22Rv1 (cell line): Measurements from ENCODE around the gene RPL28.
"Not testable (repeated sequence)": the region's sequence is repeated elsewhere in the genome, so short reads cannot be mapped to it uniquely, and the experiment has no call there.

Experiments
- H3K27ac ChIP-seq: fragments of 450-650 bp; 2 replicates; pipeline ENCODE4 v1.5.1; 2017
- ZFX ChIP-seq: fragments of 450-650 bp; IDR thresholded peaks from 2 replicates; pipeline ENCODE4 v1.6.1; 2017; ENCODE audit warnings: antibody characterized with exemption, borderline replicate concordance
- TF ChIP-seq, protein P1 (sequence below): fragments of 450-650 bp; IDR thresholded peaks from 2 replicates; pipeline ENCODE4 v1.5.1; 2017; ENCODE audit warnings: mild to moderate bottlenecking

RPL28 gene

DNA sequence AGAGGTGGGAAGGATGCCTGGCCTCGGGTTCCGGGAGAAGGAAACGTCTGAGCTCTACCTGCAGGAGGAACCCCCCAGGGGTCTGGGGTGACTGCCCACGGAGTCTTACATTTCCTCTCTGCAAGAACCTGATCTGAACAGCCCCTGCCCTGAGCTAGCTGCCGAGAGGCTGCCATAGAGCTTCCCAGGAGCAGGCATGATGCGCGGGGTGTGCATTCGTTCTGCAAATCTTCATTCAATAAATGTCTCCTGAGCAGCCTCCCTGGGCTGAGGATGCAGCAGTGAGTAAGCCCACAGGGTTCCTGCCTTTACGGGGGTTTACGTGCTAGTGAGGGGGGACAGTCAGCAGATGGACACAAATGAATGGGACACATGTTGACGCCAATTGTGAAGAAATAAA lies 58.9 kb downstream of the RPL28 start:
- TF ChIP-seq, protein P1, sequence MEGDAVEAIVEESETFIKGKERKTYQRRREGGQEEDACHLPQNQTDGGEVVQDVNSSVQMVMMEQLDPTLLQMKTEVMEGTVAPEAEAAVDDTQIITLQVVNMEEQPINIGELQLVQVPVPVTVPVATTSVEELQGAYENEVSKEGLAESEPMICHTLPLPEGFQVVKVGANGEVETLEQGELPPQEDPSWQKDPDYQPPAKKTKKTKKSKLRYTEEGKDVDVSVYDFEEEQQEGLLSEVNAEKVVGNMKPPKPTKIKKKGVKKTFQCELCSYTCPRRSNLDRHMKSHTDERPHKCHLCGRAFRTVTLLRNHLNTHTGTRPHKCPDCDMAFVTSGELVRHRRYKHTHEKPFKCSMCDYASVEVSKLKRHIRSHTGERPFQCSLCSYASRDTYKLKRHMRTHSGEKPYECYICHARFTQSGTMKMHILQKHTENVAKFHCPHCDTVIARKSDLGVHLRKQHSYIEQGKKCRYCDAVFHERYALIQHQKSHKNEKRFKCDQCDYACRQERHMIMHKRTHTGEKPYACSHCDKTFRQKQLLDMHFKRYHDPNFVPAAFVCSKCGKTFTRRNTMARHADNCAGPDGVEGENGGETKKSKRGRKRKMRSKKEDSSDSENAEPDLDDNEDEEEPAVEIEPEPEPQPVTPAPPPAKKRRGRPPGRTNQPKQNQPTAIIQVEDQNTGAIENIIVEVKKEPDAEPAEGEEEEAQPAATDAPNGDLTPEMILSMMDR, result no peak
- no peak for TF ChIP-seq ZFX
- no peak overlapping the region for H3K27ac ChIP-seq

DNA sequence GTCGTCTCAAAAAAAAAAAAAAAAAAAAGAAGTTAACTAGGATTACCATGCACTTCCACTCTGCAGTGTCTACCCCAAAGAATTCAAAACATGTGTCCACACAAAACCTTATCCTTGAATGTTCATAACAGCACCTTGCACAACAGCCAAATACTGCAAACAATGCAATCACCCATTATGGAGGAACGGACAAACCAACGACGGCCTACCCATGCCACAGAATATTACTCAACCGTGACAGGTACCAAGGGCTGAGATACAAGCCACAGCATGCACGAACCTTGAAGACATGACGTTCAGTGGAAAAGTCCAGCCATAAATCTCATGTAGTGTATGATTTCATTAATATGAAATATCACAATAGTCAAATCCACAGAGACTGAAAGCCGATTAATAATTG lies 60.3 kb downstream of the RPL28 start:
- no peak for TF ChIP-seq ZFX
- TF ChIP-seq, protein P1, result no peak
- no peak overlapping the region for H3K27ac ChIP-seq

DNA sequence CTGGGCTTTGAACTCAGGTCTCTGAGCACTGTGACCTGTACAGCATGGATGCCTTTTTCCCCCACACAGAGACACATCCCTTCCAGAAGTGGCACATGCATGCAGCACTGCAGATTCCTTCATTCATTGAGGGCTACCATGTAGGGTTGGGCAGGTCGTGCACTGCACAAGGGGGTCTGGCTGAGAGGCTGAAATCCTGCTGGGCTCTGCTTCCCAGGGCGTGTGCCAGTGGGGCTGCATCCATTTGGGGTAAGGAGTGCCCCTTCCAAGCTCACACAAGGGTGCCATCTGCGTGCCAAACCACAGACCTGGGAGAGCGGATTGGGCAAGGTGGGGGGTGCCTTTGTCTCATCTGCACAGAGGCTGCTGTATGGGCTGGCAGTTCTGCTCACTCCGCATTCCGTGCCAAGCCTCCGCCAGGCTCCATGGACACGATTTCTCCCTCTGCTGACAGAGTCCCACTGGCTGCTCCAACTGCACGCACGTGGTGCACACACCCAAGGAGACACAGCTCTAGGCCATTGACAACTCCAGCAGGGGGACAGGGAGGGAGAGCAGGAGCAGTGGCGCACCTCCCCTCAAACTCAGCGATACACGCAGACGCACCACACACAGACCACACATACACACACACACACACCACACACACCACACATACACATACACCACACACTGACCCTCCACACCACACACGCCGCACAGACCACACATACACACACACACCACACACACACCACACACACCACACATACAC lies 61.9 kb downstream of the RPL28 start:
- peak overlapping the region; percentile 17; the same call in 1 of the 2 replicates for H3K27ac ChIP-seq
- no peak for TF ChIP-seq ZFX
- TF ChIP-seq, protein P1, result no peak

DNA sequence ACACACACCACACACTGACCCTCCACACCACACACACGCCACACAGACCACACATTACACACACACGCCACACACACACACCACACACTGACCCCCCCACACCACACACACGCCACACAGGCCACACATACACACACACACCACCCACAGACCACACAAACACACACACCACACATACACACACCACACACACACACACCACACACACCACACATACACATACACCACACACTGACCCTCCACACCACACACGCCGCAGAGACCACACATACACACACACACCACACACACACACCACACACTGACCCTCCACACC lies 62.4 kb downstream of the RPL28 start:
- H3K27ac ChIP-seq, result not testable (repeated sequence)

DNA sequence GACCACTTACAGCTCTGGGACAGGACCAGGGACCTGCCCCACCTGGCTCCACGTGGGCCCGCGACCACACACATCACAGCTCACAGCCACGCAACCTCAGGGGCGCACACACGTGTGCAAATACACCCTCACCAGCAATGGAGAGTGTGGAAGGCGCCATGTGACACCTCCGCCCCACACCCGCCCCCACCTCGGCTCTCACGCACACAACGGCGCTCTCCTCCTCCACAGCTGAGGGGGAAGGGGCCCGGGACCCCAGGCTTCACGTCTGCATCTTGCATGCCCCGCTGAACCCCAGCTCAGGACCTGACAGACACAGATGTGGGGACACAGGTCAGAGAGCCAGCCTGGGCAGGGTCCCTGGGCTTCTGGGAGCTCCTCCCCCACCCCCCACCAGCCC lies 63.7 kb downstream of the RPL28 start:
- TF ChIP-seq, protein P1, result no peak
- no peak for TF ChIP-seq ZFX
- H3K27ac ChIP-seq, result no peak overlapping the region

DNA sequence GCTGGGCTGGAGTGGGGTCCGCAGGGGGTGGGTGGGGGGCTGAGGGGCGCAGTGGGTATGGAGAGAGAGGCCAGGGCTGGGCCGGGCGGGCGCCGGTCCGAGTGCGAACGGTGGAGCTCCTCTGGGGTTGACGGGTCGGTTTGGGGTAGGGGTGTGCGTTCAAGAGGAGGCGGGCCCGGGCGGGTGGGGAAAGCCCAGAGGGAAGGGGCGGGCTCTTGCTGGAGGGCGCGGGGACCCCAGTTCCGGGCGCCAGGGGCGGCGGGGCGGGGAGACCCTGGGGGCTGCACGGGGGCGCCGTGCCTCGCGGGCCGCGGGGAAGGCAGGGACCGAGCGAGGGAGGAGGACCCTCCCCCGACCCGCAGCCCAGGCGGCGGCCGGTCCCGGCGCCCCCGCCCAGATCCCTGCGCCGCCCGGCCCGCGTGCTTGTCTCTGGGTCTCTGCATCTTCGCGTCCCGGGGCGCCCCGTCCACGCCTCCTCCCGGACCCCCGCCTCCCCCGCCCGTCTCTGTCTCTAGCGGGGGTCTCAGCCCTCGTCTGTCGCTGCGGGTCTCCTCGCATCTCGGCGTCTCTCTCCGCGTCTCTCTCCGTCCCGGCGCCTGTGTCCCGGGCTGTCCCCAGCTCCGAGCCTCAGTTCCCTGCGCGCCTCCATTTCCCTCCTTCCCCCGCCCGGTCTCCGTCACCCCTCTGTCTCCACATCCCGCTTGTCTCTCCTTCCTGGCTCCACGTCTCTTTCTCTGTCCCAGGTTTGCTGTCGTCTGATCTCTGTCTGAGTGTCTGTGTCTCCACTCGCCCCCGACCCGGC lies 65.6 kb downstream of the RPL28 start:
- no peak overlapping the region for H3K27ac ChIP-seq
- TF ChIP-seq, protein P1, result no peak
- TF ChIP-seq ZFX, result no peak

DNA sequence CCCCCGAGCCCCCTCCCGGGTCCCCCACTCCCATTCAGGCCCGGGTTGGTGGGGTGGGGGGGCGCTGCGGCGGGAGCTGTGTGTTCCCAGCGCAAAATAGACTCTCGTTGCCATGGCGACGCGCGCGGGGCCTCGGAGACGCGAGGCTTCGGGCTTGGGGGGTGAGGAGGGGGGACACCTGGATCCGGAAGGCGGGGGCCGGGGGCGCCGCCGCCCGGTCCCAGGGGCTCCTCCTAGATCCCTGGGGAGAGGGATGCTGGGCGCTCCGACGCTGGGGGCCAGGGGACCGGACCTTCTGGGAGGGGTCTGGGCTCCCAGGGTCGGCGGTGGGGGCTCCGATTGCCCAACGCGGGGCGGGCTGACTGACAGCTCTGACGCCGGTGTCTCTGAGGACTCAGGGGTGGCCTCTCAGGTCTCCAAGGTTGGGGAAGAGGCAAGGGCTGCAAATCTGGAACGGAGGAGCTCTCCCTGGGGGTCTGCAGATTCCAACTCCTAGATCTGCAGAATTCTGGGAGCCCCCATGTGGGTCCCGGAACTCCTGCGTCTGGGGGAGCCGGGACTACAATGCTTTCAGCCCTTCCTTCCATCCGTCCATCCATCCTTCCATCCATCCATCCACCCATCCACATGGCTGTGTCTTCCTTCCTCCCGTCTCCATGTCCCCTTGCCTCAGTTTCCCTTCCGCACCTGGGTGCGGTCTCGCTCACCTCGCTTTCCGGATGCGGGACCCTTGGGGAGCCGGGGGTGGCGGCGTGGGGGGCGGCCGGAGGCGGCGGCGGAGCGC lies 66.4 kb downstream of the RPL28 start:
- TF ChIP-seq, protein P1, result no peak
- no peak for TF ChIP-seq ZFX
- H3K27ac ChIP-seq, result no peak overlapping the region
